Activated naive CD4-positive, alpha-beta T cell treated with anti-CD3 and anti-CD28 coated beads, Interleukin-2, amount 50 U/mL, for 72 hours (primary cell): Measurements from ENCODE around the gene AQP12A. TPM values are rescaled to one million over a fixed set of nuclear protein-coding genes. Genes with fewer than 3 reads are reported as not detected.
"Not testable (repeated sequence)": the region's sequence is repeated elsewhere in the genome, so short reads cannot be mapped to it uniquely, and the experiment has no call there.

ENCODE experiments used
- ATAC-seq, 2 donors: fragments of 150-1000 bp; cut with Tn5 transposase; 2 replicates each; pipeline ENCODE4 v1.10.0; 2021; ENCODE audit warnings: mild to moderate bottlenecking in 2 of 2, moderate library complexity in 2 of 2
- DNase-seq, 2 donors: peaks; one replicate each; pipeline ENCODE4 v3.0.0; 2021 to 2022; ENCODE audit warnings: low spot score in 2 of 2
- H3K27ac Mint-ChIP-seq, 2 donors: one replicate each; pipeline ENCODE4 v1.8.0; 2022; ENCODE audit warnings: mild to moderate bottlenecking in 2 of 2, mixed read lengths in 2 of 2
- H3K36me3 Mint-ChIP-seq, 2 donors: one replicate each; pipeline ENCODE4 v1.8.0; 2022; ENCODE audit warnings: mixed read lengths in 2 of 2
- H3K9me3 Mint-ChIP-seq, 2 donors: one replicate each; pipeline ENCODE4 v1.8.0; 2022; ENCODE audit warnings: mixed read lengths in 2 of 2
- total RNA-seq, 2 donors: library from RNA; stranded (reverse); gene quantifications; one replicate each; pipeline ENCODE4 v1.2.3, GENCODE V29; 2022

The AQP12A gene
- total RNA-seq, 2 donors from 2014 or later = not detected

GRCh38 chr2:240682431-240683224 is 9.0 kb upstream of the AQP12A start, which contains the start of gene AQP12B:
Gene AQP12B, minus strand, starts transcription at chr2:240682885. Its CDS starts 48 bp downstream, at chr2:240682837.
- H3K9me3 Mint-ChIP-seq, ATAC-seq, DNase-seq, H3K27ac Mint-ChIP-seq, H3K36me3 Mint-ChIP-seq: not testable (repeated sequence)

GRCh38 chr2:240683329-240683979 is 8.2 kb upstream of the AQP12A start:
- DNase-seq, H3K36me3 Mint-ChIP-seq, H3K9me3 Mint-ChIP-seq, H3K27ac Mint-ChIP-seq: not testable (repeated sequence)
- ATAC-seq = peak in 1 of 2 donors; percentile 23

- not testable (repeated sequence) for DNase-seq, H3K9me3 Mint-ChIP-seq, H3K36me3 Mint-ChIP-seq
- peak overlapping the region in 1 of 2 donors; percentile 44 for H3K27ac Mint-ChIP-seq
- ATAC-seq = peak in 1 of 2 donors; percentile 23
Measured at GRCh38 chr2:240683980-240684728, 7.5 kb upstream of the AQP12A start.

- DNase-seq (no peak), ATAC-seq (no peak)
- Mint-ChIP-seq H3K27ac (no peak overlapping the region), H3K9me3 (no peaks in the 10 kb centered on the region), H3K36me3 (no peaks in the 10 kb centered on the region)
Measured at GRCh38 chr2:240685771-240686371, 5.8 kb upstream of the AQP12A start.

GRCh38 chr2:240686460-240686859 is 5.2 kb upstream of the AQP12A start:
- DNase-seq = no peak
- H3K36me3 Mint-ChIP-seq = no peaks in the 10 kb centered on the region
- no peaks in the 10 kb centered on the region for H3K9me3 Mint-ChIP-seq
- H3K27ac Mint-ChIP-seq = no peak overlapping the region
- ATAC-seq = no peak

- H3K27ac Mint-ChIP-seq = no peak overlapping the region
- H3K9me3 Mint-ChIP-seq = no peaks in the 10 kb centered on the region
- no peaks in the 10 kb centered on the region for H3K36me3 Mint-ChIP-seq
- DNase-seq (no peak), ATAC-seq (no peak)
Measured at GRCh38 chr2:240687045-240687740, 4.5 kb upstream of the AQP12A start.

GRCh38 chr2:240687741-240688552 is 3.7 kb upstream of the AQP12A start:
- H3K27ac Mint-ChIP-seq = no peak overlapping the region
- DNase-seq = no peak

GRCh38 chr2:240688553-240688919 is 3.1 kb upstream of the AQP12A start:
- DNase-seq = no peak
- H3K27ac Mint-ChIP-seq = no peak overlapping the region

More at GRCh38 chr2:240687741-240688552, 3.7 kb upstream of the AQP12A start:
- ATAC-seq = no peak
- no peaks in the 10 kb centered on the region for H3K9me3 Mint-ChIP-seq
- H3K36me3 Mint-ChIP-seq = no peaks in the 10 kb centered on the region

GRCh38 chr2:240689975-240690374 is 1.7 kb upstream of the AQP12A start:
- no peak for ATAC-seq
- no peak overlapping the region for H3K27ac Mint-ChIP-seq
- no peaks in the 10 kb centered on the region for H3K9me3 Mint-ChIP-seq

More at GRCh38 chr2:240688553-240688919, 3.1 kb upstream of the AQP12A start:
- ATAC-seq = no peak
- H3K36me3 Mint-ChIP-seq = no peaks in the 10 kb centered on the region
- H3K9me3 Mint-ChIP-seq = no peaks in the 10 kb centered on the region

GRCh38 chr2:240690421-240691074 is 1.1 kb upstream of the AQP12A start:
- H3K9me3 Mint-ChIP-seq, H3K36me3 Mint-ChIP-seq, DNase-seq, H3K27ac Mint-ChIP-seq: not testable (repeated sequence)
- peak; percentile 28 to 36 for ATAC-seq

More at GRCh38 chr2:240689975-240690374, 1.7 kb upstream of the AQP12A start:
- DNase-seq = no peak
- no peaks in the 10 kb centered on the region for H3K36me3 Mint-ChIP-seq

GRCh38 chr2:240691075-240691427 is 615 bp upstream of the AQP12A start:
- H3K27ac Mint-ChIP-seq, H3K9me3 Mint-ChIP-seq, H3K36me3 Mint-ChIP-seq, DNase-seq, ATAC-seq: not testable (repeated sequence)

GRCh38 chr2:240692583-240693561 is 1.2 kb downstream of the AQP12A start:
- H3K9me3 Mint-ChIP-seq, DNase-seq, ATAC-seq, H3K36me3 Mint-ChIP-seq, H3K27ac Mint-ChIP-seq: not testable (repeated sequence)

GRCh38 chr2:240694304-240694703 is 2.6 kb downstream of the AQP12A start:
- not testable (repeated sequence) for H3K27ac Mint-ChIP-seq, DNase-seq, H3K36me3 Mint-ChIP-seq, H3K9me3 Mint-ChIP-seq, ATAC-seq

GRCh38 chr2:240695593-240695992 is 3.9 kb downstream of the AQP12A start:
- not testable (repeated sequence) for H3K36me3 Mint-ChIP-seq, DNase-seq, H3K9me3 Mint-ChIP-seq, ATAC-seq, H3K27ac Mint-ChIP-seq
